ENCODE results near the gene NCAM1.

The NCAM1 gene

DNA sequence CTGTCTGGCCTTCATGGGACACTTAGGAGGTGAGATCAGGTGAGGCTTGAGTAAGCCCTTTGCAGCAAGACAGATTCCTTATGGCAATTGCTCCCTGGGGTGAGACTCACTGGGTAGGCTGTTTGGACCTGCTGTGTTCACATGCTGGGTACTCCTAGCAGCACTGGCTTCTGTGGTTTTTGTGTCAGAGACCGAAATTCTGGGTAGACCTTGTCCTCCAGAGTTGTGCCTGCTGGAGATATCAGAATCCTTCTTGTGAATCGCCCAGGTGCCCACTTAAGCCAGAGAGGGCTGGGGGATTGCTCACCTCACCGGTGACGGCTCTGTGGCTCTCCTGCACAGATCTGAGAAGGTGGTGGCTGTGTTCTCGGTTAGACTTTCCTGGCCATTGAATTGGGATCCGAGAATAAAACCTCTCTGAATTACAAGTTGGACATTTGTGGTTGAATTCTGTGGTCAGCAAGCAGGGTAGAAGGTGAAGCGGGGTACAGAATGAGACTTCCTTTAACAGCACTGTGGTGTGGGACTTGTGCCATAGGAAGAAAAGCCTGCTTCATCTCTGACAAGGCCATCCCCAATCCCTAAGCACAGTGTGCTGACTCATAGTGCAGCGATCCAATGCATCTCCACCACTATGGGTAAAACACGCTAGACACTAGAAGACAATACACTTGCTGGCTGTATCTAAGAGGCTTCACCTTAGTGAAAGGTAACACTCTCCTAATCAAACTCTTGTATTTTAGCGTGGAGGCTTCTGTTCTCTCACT is 300.7 kb downstream of the NCAM1 start:
- no peak for DNase-seq

- DNase-seq = no peak
Measured at GRCh38 chr11:113262594-113262993, 301.4 kb downstream of the NCAM1 start.

DNA sequence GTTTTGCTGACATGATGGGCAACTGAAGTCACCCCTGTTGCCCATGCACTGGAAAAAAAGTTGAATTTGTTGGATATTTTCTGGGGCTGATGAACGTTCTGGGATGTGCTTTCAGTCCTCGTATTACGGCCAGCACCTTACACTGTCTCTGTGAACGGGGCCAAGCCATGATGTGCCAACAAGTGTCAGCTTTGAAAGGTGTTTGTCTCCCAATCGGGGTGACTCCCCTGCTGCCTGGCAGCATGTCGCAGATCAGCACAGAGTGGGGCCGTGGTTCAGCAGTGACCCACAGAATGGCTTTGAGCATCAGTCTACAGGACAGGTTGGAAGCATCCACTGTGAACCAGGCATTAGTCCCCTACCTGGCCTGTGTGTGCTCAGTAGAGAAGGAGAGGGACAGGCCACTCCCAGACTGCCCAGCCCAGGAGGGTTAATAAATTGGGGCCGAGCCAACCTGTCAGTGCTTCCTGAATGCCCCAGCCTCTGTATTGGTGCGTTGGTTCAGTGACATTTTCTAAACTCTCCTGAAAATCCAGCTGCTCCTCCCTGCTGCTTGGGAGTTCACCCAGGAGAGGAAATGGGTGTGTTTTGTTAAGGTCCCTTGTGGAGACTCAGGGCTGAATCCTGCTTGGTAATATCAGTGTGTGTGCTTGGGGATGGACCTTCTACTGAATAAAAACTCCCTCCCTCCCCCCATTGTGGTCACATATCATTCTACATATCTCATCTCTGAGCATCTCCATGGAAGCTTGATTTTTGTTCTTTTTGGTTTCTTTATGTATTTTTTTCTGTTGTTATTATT is 302.4 kb downstream of the NCAM1 start:
- no peak for DNase-seq

DNA sequence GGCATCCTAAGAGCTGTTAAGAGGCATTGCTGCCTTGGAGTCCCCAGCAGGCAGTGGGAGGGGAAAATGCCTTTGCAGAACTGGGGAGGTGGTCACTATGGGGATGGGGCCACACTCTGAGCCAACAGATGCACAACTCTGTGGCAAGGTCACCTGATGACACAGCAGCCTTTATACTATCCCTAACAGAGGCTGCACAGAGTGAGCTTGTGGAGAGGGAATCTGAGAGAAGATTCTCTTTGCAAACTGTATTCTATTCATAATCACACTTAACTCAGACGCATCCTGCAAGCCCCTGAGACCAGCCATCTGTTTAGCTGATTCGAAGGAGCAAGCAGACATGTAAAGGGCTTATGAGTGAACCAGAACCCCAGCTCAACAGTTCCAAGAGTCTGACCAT is 304.1 kb downstream of the NCAM1 start:
- no peak for DNase-seq

- no peak for DNase-seq
Measured at GRCh38 chr11:113267493-113267892, 306.3 kb downstream of the NCAM1 start.

DNA sequence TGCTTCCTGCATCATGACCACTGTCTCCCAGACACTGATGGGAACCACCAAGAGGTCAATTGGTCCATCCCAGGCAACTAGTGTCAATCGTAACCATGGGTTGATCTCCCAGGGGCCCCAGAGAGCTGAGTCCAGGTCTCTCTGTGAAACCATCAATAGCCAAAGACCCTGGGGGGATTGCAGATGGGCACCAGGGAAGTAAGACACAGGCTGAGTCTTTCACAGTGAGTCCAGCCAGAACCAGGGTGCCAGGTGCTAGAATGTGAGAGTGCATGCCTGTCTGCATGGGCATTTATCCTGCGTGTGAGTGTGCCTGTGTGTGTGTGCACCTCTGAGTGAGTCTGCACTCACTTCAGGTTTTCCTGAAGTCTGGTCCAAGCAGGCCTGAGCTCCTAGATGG is 307.9 kb downstream of the NCAM1 start:
- DNase-seq = no peak

GRCh38 chr11:113269636-113270035 is 308.4 kb downstream of the NCAM1 start:
- no peak for DNase-seq

GRCh38 chr11:113270080-113270479 is 308.9 kb downstream of the NCAM1 start:
- no peak for DNase-seq

- DNase-seq = no peak
Measured at GRCh38 chr11:113271551-113272245, 310.5 kb downstream of the NCAM1 start.

DNA sequence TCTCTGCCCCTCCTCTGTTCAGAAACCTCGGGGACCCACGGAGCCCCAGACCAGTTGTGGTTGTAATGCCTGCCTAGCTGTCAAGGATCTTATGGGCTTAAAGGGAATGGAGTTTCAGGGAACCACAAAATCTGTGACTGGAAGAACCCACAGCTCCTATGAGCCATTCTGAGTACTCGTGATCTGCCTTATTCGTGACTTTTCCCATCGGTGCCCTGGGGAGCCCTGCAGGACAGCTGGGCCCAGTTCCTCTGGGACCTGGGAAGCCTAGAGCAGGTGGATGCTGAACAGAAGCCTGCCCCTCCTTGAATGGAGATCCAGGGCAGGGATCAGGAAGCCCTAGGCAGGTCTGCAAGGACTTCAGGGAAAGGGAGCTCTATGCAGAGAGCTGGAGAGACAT is 311.1 kb downstream of the NCAM1 start:
- DNase-seq = no peak

DNA sequence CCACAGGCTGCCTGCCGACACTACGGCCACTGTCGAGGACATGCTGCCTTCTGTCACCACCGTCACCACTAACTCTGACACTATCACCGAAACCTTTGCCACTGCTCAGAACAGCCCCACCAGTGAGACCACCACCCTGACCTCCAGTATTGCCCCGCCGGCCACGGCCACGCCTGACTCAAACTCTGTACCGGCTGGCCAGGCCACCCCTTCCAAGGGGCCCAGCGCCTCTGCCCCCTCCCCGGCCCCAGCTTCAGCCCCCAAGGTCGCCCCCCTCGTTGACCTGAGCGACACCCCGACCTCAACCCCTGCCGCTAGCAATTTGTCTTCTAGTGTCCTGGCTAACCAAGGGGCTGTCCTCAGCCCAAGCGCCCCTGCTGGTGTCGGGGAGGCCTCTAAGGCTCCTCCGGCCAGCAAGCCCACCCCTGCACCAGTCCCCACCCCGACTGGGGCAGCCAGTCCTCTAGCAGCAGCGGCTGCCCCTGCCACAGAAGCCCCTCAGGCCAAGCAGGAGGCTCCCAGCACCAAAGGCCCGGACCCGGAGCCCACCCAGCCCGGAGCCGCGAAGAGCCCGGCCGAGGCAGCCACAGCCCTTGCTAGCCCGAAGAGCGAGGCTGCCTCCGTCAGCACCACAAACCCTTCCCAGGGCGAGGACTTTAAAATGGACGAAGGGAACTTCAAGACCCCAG is 311.9 kb downstream of the NCAM1 start:
- no peak for DNase-seq

- DNase-seq = no peak
Measured at GRCh38 chr11:113273720-113274119, 312.5 kb downstream of the NCAM1 start.

DNA sequence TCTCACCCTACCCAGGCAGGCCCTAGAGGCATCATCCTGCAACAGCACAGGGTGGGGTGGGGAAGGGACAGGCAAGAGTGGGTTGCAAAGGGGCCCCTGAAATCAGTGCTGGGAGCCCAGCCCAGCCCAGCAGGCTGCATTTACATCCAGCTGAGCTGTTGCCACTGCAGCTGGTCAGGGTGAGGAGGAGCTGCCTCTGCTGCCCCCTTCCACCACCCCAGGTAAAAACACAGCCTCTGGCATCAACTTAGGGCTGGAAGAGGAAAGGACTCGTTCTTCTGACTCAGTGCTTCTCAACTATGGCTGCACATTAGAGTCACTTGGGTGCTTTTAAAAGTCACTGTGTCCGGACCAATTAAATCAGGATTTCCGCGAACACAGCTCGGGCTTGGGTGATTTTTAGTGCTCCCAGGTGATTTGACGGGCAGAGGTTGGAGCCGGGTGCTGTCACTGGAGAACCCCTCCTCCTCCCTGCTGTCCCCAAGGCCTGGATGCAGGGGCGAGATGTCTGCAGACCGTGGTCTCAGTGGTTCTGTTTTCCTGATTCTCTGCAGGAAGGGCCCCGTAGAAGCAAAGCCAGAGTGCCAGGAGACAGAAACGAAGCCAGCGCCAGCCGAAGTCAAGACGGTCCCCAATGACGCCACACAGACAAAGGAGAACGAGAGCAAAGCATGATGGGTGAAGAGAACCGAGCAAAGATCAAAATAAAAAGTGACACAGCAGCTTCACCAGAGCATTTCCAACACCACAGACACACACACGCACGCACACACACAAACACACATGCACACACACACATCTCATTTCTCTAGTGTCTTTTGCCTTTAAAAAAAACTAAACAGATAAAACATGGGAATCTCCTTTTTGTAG is 313.7 kb downstream of the NCAM1 start:
- no peak for DNase-seq

DNA sequence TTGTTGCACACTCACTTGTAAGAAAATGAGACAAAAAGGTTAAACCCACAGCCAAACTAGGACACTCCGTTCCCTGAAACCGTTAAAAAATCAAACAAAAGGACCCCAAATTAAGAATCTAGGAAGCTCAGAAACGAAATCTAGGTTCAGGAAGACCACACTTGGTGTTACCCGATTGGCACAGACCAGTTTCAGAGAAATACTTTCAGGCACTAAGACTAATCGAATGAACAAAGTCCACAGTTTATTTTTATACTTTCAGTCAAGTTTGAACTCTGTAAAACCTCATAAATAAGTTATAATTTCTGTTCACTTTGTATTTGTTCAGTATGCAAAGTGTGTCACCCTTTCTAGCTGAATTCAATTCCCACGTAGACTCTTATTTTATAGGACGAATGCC is 314.4 kb downstream of the NCAM1 start:
- no peak for DNase-seq

DNA sequence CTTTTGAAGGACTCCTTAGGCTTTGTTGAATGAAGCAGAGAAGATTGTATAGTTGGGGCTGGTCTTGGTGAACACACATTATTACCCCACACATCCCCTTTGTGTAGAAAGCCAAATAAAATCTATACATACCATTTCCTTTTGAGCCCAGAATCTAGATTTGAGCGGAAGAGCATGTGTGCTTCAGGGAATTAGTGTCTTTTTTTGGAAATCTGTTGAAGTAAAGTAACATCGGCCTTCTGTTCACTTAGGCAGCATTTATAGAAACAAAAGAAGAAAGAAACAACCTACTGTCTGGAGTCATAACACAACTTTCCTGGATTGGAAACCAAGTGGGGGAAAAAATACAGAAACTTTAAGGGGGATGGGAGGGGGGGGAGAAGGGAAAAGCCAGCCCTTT is 315.2 kb downstream of the NCAM1 start:
- DNase-seq = no peak

DNA sequence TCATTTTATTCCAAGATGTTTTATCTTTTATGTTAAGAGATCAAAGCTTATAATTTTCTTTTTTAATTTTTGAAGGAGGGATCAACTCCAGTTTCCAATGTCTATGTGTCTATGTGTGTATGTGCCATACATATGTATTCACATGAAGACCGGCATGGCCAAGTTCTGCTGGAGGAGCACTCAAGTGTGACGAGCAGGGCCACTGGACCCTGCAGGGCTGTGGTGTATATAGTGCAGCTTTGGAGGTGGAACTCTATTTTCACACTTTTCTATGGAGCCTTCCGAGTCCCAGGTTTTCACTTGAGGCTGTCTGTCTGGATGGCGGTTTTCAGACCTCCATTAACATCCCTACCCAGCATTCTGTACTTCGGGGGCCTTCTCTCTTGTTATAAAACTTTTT is 316.7 kb downstream of the NCAM1 start:
- DNase-seq = no peak

GRCh38 chr11:113278481-113278880 is 317.3 kb downstream of the NCAM1 start:
- DNase-seq = no peak

DNA sequence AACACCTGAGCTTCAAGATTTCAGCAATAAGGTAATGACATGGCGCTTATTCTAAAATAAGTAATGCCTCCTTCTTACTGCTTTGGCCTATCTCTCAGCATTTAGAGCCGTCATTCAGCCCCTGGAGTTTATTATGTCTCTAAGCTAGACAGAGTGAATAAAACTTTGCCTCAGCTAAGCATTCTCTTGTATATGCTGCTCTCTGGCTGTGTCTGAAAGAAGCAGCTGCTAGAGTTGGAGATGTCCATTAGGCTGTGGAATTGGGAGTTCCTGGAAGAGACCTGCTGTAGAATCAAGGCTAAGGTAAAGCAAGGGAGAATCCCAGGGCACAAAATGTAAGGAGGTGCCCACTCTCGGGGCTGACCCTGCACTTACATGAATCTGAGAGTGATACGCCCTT is 317.7 kb downstream of the NCAM1 start:
- no peak for DNase-seq

DNA sequence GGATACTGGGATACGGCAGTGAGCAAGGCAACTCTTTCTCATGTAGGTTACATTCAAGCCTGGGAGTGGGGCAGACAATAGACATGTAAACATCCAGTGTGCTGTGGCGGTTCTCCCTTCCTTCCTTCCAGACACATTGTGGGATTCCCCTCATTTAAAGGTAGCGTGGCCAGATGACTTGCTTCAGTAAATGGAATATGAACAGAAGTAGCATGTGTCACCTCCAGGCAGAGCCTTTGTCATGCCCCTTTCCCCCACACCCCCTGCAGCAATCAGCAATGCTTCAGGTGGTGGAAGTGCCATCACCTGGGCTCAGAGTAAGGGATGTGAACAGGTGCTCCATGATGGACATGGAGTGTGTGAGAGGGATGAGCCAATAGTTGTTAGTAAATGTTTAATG is 318.4 kb downstream of the NCAM1 start:
- no peak for DNase-seq

DNA sequence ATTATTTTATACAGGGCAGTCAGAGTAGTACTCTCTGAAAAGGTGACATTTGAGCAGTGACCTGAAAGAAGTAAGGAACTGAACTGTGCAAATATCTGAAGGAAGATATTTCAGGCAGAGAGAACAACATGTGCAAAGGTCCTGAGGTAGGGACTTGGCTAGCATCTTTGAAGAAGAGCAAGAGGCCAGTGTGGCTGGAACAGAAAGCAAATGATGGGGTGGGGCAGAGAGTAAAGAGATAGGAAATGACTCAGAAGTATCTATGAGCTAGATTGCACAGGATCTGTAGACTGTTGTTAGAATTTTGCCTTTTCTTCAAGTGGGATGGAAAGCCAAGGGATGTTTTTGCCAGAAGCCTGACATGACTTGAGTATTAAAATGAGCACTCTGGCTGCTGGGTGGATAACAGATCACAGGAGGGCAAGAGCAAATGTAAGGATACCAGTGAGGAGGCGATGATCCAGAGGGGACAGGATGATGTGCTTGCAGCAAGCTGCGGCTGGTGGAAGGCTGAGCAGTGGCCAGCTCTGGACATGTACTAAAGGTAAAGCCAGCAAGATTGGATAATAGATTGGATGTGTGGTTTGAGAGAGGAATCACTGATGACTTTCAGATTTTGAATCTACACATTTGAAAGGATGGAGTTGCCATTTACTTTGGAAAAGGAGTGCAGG is 320.0 kb downstream of the NCAM1 start:
- DNase-seq = no peak

DNA sequence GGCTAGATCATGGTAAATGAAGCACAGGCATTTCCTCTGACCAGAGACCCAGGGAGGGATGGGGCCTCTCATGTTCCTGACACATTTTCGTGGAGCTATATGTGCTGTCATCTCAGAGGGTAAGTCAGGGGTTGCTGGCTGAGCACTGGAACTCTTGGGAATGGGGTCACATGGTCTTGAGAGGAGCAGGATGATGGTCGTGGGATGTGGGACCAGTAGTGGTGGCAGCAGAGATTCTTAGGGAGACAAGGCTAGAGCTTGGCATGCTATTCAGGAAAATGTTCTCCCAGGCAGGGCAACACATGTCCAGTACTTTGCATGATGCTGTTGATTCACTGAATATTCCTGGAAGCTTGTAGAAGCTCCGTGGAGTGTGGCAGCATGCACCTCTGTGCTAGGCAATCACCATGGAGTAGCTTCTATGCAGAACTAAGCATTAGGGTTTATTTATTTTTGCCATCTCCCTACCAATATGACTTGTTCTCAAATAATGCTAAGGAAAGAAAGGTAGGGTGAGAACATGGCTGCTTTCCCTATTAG is 321.7 kb downstream of the NCAM1 start:
- DNase-seq = no peak
